Activated effector memory CD4-positive, alpha-beta T cell treated with anti-CD3 and anti-CD28 coated beads, Interleukin-2, amount 50 U/mL, for 16 hours (primary cell): Measurements from ENCODE around the gene ZNF329.
"Not testable (repeated sequence)": the region's sequence is repeated elsewhere in the genome, so short reads cannot be mapped to it uniquely, and the experiment has no call there.

ENCODE experiments used
- DNase-seq: peaks from one replicate; pipeline ENCODE4 v3.0.0-alpha.2; 2020

The ZNF329 gene

GRCh38 chr19:58150328-58150921 is at the start of gene ZNF329:
TSS of gene ZNF329 (minus strand) at chr19:58150789. CDS start at chr19:58129503, 21,286 bp downstream.
- peak; percentile 98 for DNase-seq

- no peak for DNase-seq
These were observed 46.5 kb upstream of the ZNF329 start for GRCh38 chr19:58196901-58197616.

- no peak for DNase-seq
These were observed 33.2 kb upstream of the ZNF329 start for GRCh38 chr19:58183817-58184215.

- peak; percentile 97 for DNase-seq
These were observed 32.6 kb upstream of the ZNF329 start, which contains the start of gene ZNF274 for GRCh38 chr19:58182989-58183816. TSS of gene ZNF274 (plus strand) at chr19:58183061. CDS start at chr19:58183966, 905 bp downstream.

GRCh38 chr19:58182577-58182988 is 32.0 kb upstream of the ZNF329 start:
- DNase-seq: peak; percentile 93

GRCh38 chr19:58181902-58182576 is 31.4 kb upstream of the ZNF329 start:
- peak; percentile 85 for DNase-seq

- no peak for DNase-seq
These were observed 20.3 kb upstream of the ZNF329 start for GRCh38 chr19:58170860-58171259.

GRCh38 chr19:58166708-58167280 is 16.2 kb upstream of the ZNF329 start:
- no peak for DNase-seq

- DNase-seq: no peak
These were observed 15.7 kb upstream of the ZNF329 start for GRCh38 chr19:58166268-58166667.

- no peak for DNase-seq
These were observed 6.6 kb upstream of the ZNF329 start for GRCh38 chr19:58157045-58157728.

- peak; percentile 100 for DNase-seq
These were observed 4.4 kb upstream of the ZNF329 start for GRCh38 chr19:58154679-58155648.

- no peak for DNase-seq
These were observed 3.7 kb upstream of the ZNF329 start for GRCh38 chr19:58154287-58154678.

GRCh38 chr19:58153386-58153785 is 2.8 kb upstream of the ZNF329 start:
- DNase-seq: no peak

- DNase-seq: not testable (repeated sequence)
These were observed 3.1 kb downstream of the ZNF329 start for GRCh38 chr19:58147475-58147874.

GRCh38 chr19:58145849-58146248 is 4.7 kb downstream of the ZNF329 start:
- DNase-seq: no peak

GRCh38 chr19:58134244-58134643 is 16.3 kb downstream of the ZNF329 start:
- no peak for DNase-seq

- DNase-seq: no peak
These were observed 21.3 kb downstream of the ZNF329 start for GRCh38 chr19:58129284-58129683.

GRCh38 chr19:58128041-58128685 is 22.4 kb downstream of the ZNF329 start:
- DNase-seq: no peak

- no peak for DNase-seq
These were observed 27.2 kb downstream of the ZNF329 start for GRCh38 chr19:58123354-58123753.
